AG09309 (cell line): Measurements from ENCODE around the gene LTN1.

Experiments
- DNase-seq: peaks from one replicate; pipeline ENCODE4 v3.0.0-alpha.2; 2010; ENCODE audit warnings: low read depth
- H3K4me3 ChIP-seq: 2 replicates; pipeline ENCODE4 v1.5.1; 2011; ENCODE audit warnings: mild to moderate bottlenecking, low read depth, low read length, moderate library complexity; ENCODE audit not compliant: control insufficient read depth
- CTCF ChIP-seq: IDR thresholded peaks from 2 replicates; pipeline ENCODE4 v1.5.1; 2011; ENCODE audit warnings: mild to moderate bottlenecking, low read depth, low read length, inconsistent platforms; ENCODE audit not compliant: insufficient read depth, control insufficient read depth; ENCODE audit errors: missing control alignments

The LTN1 gene

GRCh38 chr21:28953247-28953646 is 39.4 kb downstream of the LTN1 start:
- H3K4me3 ChIP-seq: no peak overlapping the region
- no peak for TF ChIP-seq CTCF
- no peak for DNase-seq

- no peak for DNase-seq
- TF ChIP-seq CTCF: no peak
- no peak overlapping the region for H3K4me3 ChIP-seq
These were observed 40.0 kb downstream of the LTN1 start for GRCh38 chr21:28952686-28953085.

GRCh38 chr21:28949318-28949717 is 43.4 kb downstream of the LTN1 start:
- DNase-seq: no peak
- H3K4me3 ChIP-seq: no peak overlapping the region
- no peak for TF ChIP-seq CTCF

- DNase-seq: no peak
- no peak for TF ChIP-seq CTCF
These were observed 48.4 kb downstream of the LTN1 start for GRCh38 chr21:28944296-28944695.

GRCh38 chr21:28943631-28944030 is 49.0 kb downstream of the LTN1 start:
- no peak overlapping the region for H3K4me3 ChIP-seq
- no peak for TF ChIP-seq CTCF

More at GRCh38 chr21:28944296-28944695, 48.4 kb downstream of the LTN1 start:
- no peak overlapping the region for H3K4me3 ChIP-seq

GRCh38 chr21:28938726-28939125 is 54.0 kb downstream of the LTN1 start:
- no peak for DNase-seq
- TF ChIP-seq CTCF: no peak

More at GRCh38 chr21:28943631-28944030, 49.0 kb downstream of the LTN1 start:
- DNase-seq: no peak

GRCh38 chr21:28937737-28938136 is 54.9 kb downstream of the LTN1 start:
- no peak for DNase-seq
- TF ChIP-seq CTCF: no peak
- no peak overlapping the region for H3K4me3 ChIP-seq

More at GRCh38 chr21:28938726-28939125, 54.0 kb downstream of the LTN1 start:
- no peak overlapping the region for H3K4me3 ChIP-seq
